ENCODE data around the gene EGFLAM.
A peak's percentile ranks its signal among the peaks of the same experiment; 100 is the strongest.
"Not testable (repeated sequence)": the region's sequence is repeated elsewhere in the genome, so short reads cannot be mapped to it uniquely, and the experiment has no call there.

EGFLAM gene

DNA sequence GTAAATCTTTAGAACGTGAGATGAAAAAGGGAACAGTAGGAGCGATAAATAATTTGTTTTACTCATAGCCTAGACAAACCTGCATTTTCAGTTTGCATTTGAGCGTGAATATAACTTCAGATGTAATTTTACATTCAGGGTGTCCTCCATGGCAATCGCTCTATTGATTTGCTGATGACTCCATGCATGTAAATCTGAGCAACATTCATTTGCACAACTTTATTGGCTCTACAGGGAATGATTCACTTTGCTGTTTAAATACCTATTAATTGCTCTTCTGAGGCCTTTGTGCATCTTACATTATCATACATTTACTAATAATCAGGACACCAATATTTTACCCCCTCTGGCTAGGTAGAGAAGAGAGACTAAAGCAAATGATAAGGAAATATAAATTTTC is 122.2 kb downstream of the EGFLAM start:
- no peak for DNase-seq

DNA sequence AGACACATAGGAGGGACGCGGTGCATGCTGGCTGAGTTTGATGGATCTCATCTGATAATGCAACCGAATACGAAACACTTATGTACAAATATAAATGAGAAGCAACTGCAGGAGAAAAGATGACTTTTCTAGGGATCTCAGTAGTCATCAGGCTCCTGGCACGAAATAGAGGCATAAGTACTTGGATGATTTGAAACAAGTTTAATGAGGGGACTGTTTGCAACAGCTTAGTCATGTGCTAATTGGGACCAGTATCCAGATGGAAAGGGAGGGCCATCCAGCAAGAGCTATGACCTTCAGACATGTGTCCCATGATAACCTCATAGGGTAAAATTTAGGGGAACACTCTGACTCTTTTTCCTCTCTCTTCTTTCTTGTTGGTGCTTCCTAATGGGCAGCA is 123.0 kb downstream of the EGFLAM start:
- DNase-seq: peak; percentile 64

DNA sequence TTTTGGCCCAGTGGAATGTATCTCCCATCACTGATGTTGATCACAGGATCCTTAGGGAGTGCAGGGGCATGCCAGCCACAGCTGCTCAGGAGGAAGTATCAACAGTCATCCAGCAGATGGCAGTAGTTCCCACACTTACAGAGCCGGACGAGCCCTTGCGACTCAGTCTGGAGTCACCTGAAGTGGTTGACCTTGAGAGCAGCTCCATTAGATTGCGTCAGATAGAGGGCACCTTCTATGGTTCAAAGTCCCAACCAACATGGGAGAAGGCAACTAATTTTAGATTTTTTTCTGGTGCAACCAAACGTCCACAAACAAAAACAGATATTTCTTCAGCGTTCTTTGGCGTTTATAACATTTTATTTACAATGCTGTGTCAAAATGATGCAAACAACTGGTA is 124.5 kb downstream of the EGFLAM start:
- DNase-seq: peak; percentile 89

DNA sequence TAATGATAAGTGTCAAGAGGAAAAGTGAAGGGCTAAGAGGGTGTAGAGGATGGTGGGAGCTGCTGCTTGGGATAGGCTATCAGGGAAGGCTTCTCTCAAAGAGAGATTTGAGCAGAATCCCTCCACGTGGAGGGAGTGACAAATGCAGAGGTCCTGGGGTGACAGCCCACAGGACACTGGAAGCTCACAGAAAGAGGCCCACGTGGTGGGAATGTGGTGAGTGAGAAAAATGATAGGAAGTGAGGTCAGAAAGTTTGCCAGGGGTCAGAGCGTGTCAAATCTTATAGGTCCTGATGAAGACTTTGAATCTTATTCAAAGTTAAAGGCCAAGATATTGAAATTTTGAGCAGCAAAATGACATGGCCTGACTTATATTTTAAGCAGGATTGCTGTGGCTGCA is 125.3 kb downstream of the EGFLAM start:
- no peak for DNase-seq

DNA sequence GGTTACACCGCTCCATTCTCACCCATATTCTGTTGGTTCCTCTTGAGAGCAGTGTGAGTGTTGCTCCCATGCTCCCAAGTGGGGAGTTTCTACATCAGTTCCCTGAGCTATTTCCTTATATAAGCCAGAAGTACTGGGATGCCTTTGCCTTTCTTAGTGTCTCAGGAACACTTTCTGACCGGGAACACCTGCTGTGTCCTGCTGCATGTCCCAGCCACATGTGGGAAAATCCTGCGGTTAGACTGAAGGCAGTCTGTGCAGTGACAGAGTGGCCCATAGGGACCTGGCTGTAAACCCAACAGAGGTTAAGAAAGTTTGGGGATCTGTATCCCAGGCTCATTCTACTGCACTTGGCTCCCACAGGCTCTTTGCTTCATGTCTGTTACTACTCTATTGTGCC is 126.0 kb downstream of the EGFLAM start:
- no peak for DNase-seq

DNA sequence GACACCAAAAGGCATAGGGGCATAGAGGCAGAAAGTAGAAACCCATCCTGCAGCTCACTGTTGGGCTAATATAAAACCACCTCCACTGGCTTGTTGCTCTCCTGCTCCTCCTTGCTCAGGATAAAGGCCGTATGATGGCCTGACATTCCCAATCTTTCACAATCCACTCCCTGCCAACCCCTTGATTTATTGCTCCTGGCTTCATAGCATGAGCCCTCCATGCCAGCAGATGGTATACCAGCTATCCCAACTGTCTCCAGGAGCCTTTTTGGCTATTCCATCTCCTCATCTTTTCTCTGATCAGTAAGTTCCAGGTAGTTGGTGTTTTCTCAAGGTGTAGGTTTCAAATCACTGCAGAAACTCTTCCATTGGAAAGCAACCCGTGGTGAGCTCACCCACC is 128.8 kb downstream of the EGFLAM start:
- DNase-seq: no peak

DNA sequence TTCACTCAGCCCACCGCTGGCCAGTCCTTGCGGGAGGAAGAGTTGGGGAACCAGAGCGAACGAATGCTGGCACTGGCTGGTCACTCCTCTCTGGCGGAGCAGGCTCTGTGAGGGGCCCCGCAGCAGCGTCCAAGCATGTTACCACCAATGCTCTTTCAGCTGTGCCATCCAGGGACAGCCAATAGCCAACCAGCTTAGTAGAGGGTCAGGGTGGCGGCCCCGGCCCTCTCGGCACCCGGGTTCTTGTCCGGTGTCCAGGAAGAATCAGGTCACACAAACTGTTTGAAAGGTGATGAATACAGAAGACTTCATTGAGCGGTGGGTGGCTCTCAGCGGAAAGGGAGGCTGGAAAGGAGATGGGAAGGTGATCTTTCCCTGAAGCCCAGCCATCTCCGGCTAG is 135.3 kb downstream of the EGFLAM start:
- no peak for DNase-seq

DNA sequence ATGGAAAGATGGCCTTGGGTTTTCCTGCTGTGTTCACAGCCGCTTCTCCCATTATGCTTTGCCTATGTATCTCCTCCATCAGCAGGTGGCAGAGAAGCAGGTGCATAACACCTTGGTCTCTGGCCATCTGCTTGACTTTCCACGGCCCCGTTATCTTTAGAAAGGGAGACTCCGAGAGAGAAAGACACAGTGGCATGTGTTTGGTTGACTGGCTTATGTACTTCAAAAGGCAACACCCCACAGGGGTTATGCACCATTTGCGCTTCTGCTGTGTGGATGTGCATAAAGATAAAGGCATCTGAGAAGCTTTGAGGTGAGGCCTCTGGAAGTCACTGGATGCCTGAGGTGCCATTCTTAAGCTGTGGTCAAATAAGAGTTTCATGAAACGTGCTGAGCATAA is 138.4 kb downstream of the EGFLAM start:
- DNase-seq: no peak

DNA sequence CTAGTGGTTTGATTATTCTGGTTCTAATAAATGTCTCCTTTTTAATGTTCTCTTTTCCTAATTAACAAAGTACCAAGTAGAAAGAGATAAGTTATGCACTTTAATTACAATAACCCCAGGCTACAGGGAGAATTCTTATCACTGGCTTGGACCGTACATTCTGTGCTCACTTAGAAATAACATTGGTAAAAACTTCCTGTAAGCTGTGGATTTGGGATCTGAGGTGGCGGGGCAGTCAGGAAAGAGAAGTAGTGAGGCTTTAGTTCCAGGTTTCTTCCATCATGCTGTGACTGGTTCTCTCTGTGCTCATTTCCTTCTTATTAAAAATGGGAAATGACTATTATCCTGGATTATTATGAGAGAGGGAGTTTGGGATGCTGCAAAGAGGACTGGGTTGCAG is 142.0 kb downstream of the EGFLAM start:
- DNase-seq: no peak

DNA sequence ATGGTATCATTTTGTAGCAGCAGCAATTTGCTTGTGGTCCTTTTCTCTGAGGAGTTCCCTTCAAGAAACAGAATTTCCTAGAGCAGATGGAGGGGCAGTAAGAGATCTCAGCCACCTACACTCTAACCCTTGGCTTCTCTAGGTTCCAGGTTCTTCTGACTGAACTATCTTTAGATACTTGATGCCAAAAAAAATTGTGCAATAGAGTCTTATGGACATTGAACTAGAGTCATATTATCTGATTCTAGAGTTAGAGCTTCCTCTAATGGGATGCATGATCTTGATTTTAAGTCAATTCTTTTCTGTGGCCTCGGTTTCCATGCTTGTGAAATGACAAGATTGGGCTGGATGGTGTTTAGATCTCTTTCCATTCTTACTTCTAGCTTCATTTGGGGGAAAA is 142.8 kb downstream of the EGFLAM start:
- DNase-seq: no peak

DNA sequence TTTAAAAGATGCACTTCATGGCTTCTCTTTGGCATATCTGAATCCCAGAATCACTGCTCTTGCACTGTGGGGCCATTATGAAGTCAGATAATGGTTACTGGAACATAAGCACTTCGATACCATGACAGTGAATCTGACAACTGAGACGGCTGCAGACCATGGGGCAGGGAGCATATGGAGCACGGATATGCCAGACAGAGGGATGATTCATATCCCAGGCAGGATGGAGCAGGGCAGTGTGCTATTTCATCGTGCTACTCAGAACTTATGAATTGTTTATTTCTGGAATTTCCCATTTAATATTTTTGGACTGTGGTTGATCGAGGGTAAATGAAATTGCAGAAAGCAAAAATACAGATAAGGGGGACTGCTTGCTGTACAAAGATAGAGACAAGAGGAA is 145.0 kb downstream of the EGFLAM start:
- peak; percentile 15 for DNase-seq

DNA sequence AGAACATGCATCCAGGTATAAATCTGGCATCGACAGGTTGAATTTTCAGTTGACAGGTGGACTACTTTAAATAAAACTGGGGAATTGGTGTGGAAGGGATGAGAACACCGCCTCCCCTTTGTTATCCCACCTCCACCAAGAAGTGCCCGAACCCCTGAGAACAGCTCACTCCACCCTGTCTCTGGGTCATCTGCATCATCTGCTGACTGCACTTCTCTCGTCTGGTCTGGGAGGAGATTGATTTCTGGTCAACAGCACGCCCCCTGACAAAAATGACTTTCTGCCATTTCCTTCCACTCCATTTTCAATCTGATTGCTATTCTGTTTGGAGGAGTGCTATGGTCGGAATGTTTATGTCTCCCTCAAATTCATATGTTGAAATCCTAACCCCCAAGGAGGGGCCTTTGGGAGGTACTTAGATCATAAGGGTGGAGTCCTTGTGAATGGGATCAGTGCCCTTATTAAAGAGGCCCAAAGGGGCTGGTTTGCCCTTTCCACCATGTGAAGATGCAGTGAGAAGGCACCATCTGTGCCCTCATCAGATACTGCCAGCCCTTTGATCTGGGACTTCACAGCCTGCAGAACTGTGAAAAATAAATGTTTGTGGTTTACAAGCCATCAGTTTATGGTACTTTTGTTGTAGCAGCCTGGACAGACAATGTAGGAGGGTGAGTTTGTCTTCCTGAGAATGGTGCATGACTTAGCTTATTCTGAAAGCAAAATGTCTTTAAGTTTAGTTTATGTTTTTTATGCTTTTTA is 145.7 kb downstream of the EGFLAM start:
- no peak for DNase-seq

DNA sequence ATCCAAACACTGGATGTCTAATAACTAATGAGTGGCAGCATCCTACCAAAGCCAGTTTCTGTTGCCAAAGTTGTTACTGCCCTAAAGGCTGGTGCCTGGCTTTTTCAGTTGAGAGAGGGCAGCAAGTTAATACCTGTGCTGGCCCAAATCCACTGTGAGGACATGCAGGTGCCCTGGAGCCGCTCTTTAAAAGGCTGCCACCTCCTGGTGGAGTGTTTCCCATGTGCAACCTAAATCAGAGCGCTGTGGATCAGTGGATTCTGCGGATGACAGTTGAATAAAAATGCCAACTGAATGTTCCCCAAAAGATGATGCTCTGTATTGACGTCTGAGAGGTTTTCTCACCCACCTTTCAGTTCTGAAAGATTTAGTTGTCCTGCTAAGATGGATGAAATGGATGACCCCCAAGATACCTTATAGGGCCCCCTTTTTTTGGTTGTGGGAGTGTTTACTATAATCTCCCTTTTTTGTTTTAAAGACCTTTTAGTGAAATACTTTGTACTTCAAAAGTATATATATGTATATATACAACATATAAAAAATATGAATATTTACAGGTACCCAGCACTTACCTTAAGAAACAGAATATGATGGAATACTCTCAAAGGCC is 146.4 kb downstream of the EGFLAM start:
- DNase-seq: peak; percentile 46

DNA sequence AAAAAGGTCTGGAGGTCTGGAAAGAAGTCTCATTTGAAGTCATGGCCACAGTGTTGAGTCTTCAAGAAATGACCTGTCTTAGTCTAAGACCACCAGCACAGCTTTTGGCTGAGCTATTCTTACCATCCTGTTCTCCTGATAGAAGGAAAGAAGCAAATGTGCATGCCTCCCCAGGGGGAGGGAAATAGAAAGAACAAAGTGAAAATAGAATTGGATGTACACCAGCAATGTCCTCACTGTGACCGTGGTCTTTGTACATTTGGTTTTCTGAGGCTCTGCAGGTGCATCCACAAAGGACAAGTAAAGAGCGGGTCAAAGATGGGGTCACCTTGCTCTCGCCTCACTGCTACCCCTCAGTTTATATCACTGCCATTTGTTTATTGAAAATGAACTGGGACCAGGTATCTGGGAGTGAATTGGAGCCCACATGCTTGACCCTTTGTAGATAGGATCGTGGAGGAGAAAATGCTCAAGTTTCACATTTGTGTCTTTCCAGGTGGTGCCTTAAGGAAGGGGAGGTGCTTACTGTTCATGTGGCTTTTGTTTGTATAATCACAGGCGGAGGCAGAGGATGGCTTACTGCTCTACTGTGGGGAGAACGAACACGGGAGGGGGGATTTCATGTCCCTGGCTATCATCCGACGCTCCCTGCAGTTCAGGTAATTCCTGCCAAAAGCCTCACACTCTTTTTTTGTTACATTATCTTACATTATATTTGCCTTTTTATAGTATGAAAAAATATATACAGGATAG is 150.3 kb downstream of the EGFLAM start:
- DNase-seq: no peak

DNA sequence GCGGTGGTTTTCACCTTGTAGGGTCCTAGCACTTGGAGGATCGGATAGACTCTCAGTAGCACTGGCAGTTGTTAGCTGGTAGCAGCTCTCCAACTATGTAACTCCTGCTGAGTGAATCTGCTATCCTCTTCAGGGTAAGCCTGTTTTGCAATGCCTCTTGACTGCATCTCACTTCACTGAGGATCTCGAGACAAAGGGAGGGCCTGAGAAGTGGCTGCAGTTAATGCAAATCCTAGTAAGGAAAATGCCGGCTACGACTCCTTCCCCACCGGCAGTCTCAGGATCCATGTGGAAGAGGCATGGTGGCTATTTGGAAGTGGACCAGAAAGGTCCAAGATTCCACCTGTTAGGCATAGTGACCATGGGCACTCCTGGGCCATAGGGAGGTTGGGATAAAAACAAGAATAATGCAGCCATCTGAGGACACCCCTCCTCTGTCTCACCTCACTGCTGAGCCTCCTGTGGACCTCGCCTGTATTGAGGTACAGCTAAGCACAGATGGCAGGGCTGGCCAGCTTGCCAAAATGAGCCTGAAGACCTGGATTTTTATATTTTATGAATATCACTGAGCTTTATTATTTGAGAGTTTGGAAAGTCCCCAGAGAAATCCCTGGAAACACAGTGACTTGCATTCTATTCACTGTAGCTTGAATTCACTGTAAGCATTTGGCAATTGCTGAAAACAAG is 152.1 kb downstream of the EGFLAM start:
- no peak for DNase-seq

DNA sequence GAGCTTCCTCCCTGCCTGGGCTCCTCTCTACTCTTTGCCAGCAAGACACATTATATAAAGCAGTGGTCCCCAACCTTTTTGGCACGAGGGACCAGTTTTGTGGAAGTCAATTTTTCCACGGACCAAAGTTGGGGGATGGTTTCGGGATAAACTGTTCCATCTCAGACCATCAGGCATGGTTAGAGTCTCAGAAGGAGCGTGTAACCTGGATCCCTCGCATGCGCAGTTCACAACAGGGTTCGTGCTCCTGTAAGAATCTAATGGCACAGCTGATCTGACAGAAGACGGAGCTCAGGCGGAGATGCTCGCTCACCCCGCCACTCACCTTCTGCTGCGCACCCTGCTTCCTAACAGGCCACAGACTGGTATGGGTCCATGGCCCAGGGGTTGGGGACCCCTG is 155.3 kb downstream of the EGFLAM start:
- DNase-seq: no peak

DNA sequence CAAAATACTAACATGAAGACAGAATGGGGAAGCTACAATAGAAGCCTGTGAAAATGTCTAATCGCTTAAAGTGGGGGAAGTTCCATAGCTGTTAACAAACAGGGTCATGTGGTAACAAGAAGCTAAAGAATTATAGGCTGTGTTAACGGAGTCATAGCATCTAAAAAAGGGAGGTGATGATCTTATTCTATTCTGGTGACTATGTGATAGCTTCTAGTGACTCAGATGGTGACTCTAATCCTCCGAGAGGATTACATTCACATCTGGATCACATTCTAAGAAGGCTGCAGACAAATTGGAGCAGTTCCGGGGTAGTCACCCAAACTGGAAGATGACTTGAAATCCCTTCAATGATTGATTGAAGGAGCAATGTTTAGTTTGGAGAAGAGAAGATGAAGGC is 156.0 kb downstream of the EGFLAM start:
- peak; percentile 45 for DNase-seq

DNA sequence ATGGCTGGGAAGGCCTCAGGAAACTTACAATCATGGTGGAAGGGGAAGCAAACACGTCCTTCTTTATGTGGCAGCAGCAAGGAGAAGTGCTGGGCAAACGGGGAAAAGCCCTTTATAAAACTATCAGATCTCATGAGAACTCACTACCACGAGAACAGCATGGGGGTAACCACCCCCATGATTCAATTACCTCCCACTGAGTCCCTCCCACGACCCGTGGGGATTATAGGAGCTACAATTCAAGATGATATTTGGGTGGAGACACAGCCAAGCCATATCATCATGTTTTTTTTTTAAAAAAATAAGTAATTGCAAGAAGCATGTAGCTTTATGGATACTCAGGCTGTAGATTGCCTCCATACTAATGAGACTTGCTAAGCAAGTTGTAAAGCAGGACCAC is 157.4 kb downstream of the EGFLAM start:
- not testable (repeated sequence) for DNase-seq

DNA sequence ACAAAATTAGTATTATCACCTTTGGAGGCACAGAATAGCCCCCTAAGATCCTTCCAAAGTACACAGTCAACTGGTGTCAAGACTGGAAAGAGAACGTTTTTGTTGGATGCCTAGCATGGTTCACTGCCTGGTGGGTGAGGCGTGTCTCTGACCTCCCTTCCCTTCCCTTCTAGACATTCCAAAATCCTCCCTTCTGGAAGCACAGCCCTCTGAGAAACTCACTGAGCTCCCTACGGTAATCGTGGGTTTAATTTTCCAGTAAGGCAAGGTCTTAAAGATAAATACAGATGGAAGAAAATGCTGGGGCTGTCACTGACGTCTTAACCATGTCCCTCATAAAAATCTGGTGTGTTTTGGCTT is 159.3 kb downstream of the EGFLAM start:
- no peak for DNase-seq

DNA sequence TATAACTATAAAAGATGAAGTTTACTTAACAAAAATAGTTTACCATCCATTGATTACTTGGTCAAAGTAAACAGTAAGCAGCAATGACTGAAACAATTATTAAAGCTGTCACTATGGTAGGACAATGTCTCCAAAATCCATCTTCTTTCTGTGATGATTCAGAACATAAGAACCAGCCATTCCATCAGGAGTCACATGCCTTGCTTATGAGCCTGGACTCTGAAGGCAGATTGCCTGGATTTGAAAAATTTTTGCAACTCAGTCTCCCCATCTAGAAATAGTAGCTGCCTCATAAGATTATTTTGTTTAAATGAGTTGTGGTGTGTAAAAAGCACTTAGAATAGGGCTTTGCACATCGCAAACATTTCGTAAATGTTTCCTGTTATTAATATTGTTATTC is 161.9 kb downstream of the EGFLAM start:
- no peak for DNase-seq

DNA sequence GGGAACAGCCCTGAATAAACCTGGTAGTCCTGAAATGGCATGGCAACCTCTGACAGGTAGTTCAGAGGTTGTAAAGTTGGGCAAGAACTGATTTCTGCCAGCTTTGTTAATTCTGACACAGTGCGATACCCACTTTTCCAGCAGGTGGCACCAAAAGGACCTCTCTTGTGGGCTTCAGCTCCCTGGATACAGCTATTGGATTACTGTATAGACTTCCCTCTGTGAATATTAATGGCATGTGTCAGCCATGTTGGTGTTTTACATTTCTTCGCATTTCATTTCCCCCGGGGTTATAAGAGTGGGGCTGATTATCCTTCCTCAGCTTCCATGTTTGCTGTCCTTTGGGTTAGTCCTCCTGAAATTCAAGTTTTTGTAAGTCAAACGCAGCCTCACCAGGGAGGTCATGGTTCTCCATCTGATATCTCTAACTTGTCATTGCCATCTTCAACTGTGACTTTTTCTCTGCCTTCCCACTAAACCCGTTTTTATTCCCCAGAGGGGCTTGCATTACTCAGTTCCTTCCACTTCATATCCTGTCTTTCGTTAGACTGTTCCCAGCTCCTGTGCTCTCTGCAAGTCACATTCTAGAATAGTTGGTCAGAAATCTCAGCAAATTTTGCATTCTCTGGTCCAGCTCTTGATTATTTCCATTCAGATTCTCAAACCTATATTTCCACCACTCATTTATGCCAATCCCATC is 162.5 kb downstream of the EGFLAM start:
- DNase-seq: peak; percentile 82

DNA sequence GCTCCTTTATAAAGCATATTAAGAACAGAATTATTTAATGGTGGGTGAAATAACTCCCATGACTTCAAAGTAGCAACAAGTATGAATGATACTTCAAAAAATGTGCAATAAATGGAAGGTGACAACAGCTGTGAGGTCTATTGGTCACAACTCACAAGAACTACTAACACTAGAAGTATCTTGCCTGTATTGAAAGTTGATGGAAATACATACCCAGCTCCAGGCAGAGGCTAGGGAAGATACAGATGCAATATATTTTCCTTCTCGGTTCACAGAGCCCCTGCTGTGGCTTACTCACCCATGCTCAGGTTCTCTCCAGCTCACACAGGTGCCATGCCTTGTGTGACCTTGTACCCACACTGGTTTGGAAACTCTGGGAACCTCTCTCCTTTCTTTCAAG is 164.3 kb downstream of the EGFLAM start:
- no peak for DNase-seq

Data from NCI-H82 (cell line).